ES-I3 (cell line): ENCODE results near the gene USP2.
A peak's percentile ranks its signal among the peaks of the same experiment; 100 is the strongest.

Experiments used
- H3K36me3 ChIP-seq: 2 replicates; pipeline ENCODE4 v1.6.1; 2013; ENCODE audit warnings: mild to moderate bottlenecking, low read length, control low read depth, moderate library complexity; ENCODE audit not compliant: insufficient read depth
- H3K4me1 ChIP-seq: 2 replicates; pipeline ENCODE4 v1.6.1; 2013; ENCODE audit warnings: mild to moderate bottlenecking, control low read depth, low read length; ENCODE audit not compliant: insufficient read depth
- H3K9ac ChIP-seq: 2 replicates; pipeline ENCODE4 v1.6.1; 2013; ENCODE audit warnings: low read depth, mild to moderate bottlenecking, low read length, moderate library complexity
- H3K9me3 ChIP-seq: 2 replicates; pipeline ENCODE4 v1.6.1; 2013; ENCODE audit warnings: mild to moderate bottlenecking, low read length, moderate library complexity; ENCODE audit not compliant: control insufficient read depth, insufficient read depth

Gene USP2

DNA sequence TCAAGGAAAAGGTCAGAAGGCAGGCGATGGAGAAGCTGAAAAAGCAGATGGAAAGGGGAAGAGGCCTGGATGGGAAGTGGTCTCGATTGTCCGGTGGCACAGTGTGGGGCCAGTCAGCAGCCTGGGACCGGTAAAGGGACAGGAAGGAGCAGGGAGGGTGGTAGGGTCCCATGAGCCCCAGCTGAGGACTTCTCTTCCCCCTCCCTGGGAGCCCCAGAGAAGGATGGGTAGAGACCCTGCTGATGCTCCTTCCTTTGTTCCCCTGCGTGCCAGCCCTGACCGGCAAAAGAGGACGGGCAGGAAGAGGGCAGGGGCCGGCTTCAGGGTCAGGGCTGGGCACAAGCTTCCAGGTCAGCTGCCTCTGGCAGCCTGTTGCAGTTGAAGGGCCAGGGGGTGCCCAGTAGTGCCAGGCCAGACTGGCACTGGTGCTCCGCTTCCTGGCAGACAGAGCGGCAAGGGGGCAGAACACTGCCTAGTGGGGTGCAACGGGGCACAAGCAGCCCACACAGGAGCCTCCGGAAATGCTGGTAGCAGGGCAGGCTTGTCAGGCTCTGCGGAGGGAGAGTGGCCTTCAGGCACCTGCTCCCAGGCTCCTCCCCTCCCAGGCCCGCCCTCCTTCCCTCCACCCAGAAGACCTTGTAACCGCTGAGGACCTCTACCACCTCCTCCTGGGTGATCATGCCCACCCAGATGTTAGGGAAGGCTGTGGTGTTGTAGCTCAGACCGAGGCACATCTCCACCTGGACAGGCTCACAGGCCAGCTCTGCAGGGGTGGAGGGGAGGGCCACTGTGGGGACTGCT is 40.1 kb downstream of the USP2 start:
- Histone ChIP-seq H3K36me3 (no peaks in the 10 kb centered on the region), H3K9ac (peak overlapping the region; percentile 65; the same call in 1 of the 2 replicates), H3K9me3 (no peaks in the 10 kb centered on the region), H3K4me1 (peaks cover 19% of the 10 kb centered on the region; the same call in 1 of the 2 replicates)

- H3K9me3 ChIP-seq: no peaks in the 10 kb centered on the region
- H3K36me3 ChIP-seq: no peaks in the 10 kb centered on the region
- H3K4me1 ChIP-seq: peaks cover 19% of the 10 kb centered on the region; the same call in 1 of the 2 replicates
- H3K9ac ChIP-seq: peak within 1 kb of the TSS; percentile 65
Observed at GRCh38 chr11:119340335-119341221, 40.9 kb downstream of the USP2 start, which contains the start of gene C1QTNF5. TSS of gene C1QTNF5 (minus strand) at chr11:119340883. CDS start at chr11:119340397, 486 bp downstream.

DNA sequence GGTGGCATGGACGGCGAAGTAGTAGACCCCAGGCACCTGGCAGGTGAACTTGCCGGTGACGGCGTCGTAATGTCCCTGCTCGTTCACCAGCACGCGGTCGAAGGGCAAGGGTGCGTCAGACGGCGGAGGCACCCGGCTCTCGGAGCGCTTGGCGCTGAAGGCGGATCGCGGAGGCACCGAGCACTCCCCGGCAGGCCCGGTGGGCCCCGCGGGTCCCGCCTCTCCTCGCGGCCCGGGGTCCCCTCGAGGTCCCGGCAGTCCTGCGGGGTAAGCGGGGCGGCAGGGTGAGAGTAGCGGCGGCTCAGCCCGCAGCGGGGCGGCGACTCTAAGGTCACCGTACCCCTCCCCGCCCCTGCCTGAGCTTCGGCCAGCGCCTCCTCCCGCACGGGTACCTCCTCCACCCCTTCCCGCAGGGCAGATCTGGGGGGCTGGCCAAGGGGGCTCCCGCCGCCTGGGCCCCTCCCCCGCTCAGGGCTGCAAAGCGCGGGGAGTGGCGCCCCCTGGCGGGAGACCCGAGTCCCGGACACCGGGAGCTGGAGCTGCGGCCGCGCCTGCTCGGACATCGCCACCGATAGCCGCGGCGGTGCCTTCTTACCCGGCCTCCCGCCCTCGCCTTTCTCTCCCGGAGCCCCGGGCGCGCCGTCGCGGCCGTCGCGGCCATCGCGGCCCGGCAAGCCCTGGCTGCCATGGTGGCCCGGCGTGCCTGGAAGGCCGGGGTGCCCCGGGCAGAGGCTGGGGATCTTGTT is 41.7 kb downstream of the USP2 start:
- Histone ChIP-seq H3K4me1 (peaks cover 22% of the 10 kb centered on the region; the same call in 1 of the 2 replicates), H3K9ac (peak overlapping the region; percentile 65), H3K36me3 (no peaks in the 10 kb centered on the region), H3K9me3 (no peaks in the 10 kb centered on the region)

- H3K9ac ChIP-seq: peak overlapping the region; percentile 65
- H3K36me3 ChIP-seq: no peaks in the 10 kb centered on the region
- peaks cover 22% of the 10 kb centered on the region; the same call in 1 of the 2 replicates for H3K4me1 ChIP-seq
- H3K9me3 ChIP-seq: no peaks in the 10 kb centered on the region
Observed at GRCh38 chr11:119338965-119339588, 42.4 kb downstream of the USP2 start.

DNA sequence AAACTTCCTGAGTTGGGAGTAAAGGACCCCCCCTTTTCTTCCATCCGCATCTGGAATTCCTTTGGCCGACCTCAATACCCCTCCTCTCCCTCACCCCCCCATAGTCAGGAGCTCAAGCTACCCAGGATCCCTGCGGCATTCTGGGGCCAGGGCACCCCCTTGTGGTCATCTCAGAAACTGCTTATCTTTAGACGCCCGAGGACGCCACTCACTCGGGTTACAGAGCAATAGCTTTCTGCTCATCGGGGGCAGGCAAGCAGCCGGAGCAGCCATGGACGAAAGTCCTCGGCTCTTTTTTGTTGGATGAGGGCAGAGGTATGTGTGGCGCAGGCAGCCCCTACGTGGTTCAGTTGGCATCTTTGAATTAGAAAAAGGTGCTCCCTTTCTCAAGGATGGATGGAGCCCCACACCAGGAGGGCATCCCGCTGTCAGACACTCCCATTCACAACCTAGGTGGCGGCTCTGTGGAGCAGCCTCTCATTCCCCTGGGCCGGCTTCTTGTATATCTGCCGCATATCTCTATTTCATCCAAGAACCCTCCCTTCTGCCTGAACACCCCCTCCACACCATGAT is 43.1 kb downstream of the USP2 start:
- Histone ChIP-seq H3K36me3 (no peaks in the 10 kb centered on the region), H3K9ac (peak overlapping the region; percentile 65; the same call in 1 of the 2 replicates), H3K4me1 (peaks cover 22% of the 10 kb centered on the region; the same call in 1 of the 2 replicates), H3K9me3 (no peaks in the 10 kb centered on the region)

- H3K9me3 ChIP-seq: no peaks in the 10 kb centered on the region
- no peaks in the 10 kb centered on the region for H3K36me3 ChIP-seq
- peak overlapping the region; percentile 65 for H3K9ac ChIP-seq
- H3K4me1 ChIP-seq: peaks cover 22% of the 10 kb centered on the region
Observed at GRCh38 chr11:119337581-119338317, 43.7 kb downstream of the USP2 start.

DNA sequence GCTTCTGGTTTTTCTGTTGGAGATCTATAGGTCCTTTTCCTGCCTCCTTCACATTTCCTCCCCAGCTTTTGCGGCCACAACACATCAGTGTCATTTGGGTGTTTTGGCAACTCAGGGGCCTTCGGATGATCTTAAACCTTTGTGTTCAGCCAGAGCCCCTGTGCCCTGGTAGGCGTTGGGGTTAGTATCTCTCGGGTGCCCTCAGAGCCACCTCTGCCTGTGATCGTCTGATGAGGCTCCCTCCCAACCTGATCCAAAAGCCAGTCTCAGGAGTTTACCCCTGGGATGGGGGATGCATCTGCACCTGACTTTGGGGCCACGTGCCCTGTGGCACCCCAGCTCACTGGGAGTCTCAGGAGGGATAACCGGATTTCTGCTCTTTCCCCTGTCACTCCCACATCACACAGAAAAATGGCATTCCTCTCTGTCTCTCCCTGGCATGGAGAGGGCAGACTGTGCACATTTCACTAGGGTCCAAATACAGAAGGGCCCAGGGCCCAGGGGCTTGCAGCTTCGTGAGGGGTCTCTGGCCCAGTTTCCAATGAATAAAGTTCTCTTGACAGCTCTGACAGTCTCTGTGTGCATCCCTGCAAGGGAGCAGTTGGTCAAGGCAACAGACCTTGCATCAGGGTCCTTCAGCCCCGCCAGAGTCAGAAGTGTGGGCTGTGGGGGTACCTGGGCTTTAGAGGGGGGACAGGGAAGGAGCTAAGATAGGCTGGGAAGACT is 44.6 kb downstream of the USP2 start:
- peak overlapping the region; percentile 65; the same call in 1 of the 2 replicates for H3K9ac ChIP-seq
- H3K9me3 ChIP-seq: no peaks in the 10 kb centered on the region
- peaks cover 22% of the 10 kb centered on the region for H3K4me1 ChIP-seq
- no peaks in the 10 kb centered on the region for H3K36me3 ChIP-seq

DNA sequence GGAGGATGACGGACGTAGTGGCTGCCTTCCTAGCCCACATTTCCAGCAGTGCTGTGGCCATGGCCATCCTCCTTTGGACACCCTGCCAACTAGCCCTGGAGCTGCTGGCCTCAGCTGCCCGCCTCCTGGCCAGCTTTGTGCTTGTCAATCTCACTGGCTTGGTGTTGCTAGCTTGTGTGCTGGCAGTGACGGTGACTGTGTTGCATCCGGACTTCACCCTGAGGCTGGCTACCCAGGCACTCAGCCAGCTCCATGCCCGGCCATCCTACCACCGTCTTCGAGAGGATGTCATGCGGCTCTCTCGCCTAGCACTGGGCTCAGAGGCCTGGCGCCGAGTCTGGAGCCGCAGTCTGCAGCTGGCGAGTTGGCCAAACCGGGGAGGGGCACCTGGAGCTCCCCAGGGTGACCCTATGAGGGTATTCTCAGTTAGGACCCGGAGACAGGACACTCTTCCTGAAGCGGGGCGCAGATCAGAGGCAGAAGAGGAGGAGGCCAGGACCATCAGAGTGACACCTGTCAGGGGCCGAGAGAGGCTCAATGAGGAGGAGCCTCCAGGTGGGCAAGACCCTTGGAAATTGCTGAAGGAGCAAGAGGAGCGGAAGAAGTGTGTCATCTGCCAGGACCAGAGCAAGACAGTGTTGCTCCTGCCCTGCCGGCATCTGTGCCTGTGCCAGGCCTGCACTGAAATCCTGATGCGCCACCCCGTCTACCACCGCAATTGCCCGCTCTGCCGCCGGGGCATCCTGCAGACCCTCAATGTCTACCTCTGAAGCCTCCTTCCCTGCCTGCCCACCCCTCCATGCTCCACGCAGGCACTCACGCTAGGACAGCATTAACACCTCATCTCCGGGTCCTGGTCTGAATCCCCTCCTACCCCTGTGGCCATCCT is 45.6 kb downstream of the USP2 start:
- Histone ChIP-seq H3K4me1 (peaks cover 12% of the 10 kb centered on the region), H3K9me3 (no peaks in the 10 kb centered on the region), H3K36me3 (no peaks in the 10 kb centered on the region), H3K9ac (no peak overlapping the region)

DNA sequence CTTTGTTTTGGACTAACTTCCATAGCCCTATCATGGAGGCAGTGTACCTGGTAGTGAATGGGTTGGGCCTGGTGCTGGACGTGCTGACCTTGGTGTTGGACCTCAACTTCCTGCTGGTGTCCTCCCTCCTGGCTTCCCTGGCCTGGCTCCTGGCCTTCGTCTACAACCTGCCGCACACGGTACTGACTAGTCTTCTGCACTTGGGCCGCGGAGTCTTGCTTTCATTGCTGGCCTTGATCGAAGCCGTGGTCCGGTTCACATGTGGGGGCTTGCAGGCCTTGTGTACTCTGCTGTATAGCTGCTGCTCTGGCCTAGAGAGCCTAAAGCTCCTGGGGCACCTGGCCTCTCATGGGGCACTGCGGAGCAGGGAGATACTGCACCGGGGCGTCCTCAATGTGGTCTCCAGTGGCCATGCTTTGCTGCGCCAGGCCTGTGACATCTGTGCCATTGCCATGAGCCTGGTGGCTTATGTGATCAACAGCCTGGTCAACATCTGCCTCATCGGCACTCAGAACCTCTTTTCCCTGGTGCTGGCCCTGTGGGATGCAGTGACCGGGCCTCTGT is 46.3 kb downstream of the USP2 start:
- H3K9ac ChIP-seq: peak overlapping the region; percentile 67
- no peaks in the 10 kb centered on the region for H3K9me3 ChIP-seq
- H3K36me3 ChIP-seq: no peaks in the 10 kb centered on the region
- H3K4me1 ChIP-seq: peaks cover 12% of the 10 kb centered on the region

DNA sequence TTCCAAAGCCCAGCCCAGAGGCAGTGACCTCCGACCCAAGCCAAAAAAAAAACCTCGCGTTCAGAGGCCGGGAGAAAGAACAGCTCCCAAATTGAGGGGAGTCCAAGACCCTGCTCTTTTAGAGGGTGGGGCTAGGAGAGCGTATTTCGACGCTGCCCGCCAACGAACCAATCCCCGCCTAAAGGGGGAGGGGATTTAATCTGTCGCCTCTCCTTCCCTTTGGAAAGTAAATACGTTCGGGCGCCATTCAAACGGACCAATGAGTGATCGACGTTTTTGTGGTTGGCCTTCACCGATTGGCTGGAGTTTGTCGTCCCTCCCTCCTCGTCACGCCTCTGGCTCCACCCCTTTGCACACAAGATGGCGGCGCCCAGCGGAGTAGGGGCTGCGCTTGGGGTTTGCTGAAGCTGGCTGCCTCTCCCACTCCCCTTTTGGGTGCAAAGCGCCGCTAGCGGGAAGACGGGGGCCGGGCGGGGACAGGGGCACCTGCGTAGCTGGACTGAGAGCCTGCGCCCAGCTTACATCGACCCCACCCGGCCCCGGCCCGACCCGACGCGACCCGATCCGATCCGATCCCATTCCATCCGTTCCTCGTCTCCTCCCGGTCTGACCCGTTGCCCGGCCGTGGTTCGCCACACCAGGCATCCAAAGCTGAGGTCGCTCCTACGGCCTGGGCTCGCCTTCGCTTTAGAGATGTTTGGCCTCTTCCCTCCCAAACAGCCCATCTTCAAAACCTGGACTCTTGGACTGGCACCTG is 47.1 kb downstream of the USP2 start, which contains the start of gene RNF26:
Gene RNF26, plus strand, starts transcription at position 354 of the 757 bp plus-strand sequence. CDS start 596 bp downstream, outside the sequence.
- peak within 1 kb of the TSS; percentile 67 for H3K9ac ChIP-seq
- H3K36me3 ChIP-seq: no peaks in the 10 kb centered on the region
- H3K4me1 ChIP-seq: peaks cover 12% of the 10 kb centered on the region
- H3K9me3 ChIP-seq: no peaks in the 10 kb centered on the region
